Natural killer cell (primary cell): ENCODE results near the gene RBPMS2. TPM values are rescaled to one million over a fixed set of nuclear protein-coding genes. Genes with fewer than 3 reads are reported as not detected.
"Not testable (repeated sequence)": the region's sequence is repeated elsewhere in the genome, so short reads cannot be mapped to it uniquely, and the experiment has no call there.

Source experiments
- ATAC-seq, 3 donors: fragments of 150-1000 bp in 2 of 3; fragments of 200-7000 bp in 1 of 3; cut with Tn5 transposase; 1 replicate in 1 of 3; 2 replicates in 2 of 3; pipeline ENCODE4 v1.10.0; 2021; ENCODE audit warnings: mild to moderate bottlenecking in 2 of 3, moderate library complexity in 2 of 3
- DNase-seq, 2 donors: peaks; one replicate each; pipeline versions ENCODE4 v3.0.0 to v3.0.0-alpha.2; 2013 to 2021; ENCODE audit warnings: mixed read lengths in 1 of 2
- H3K27ac ChIP-seq: one replicate; pipeline ENCODE4 v1.5.1; 2013; ENCODE audit warnings: mild to moderate bottlenecking, low read length
- H3K27me3 ChIP-seq: one replicate; pipeline ENCODE4 v1.6.1; 2013; ENCODE audit warnings: low read length; ENCODE audit not compliant: control insufficient read depth, insufficient read depth
- H3K36me3 ChIP-seq: one replicate; pipeline ENCODE4 v1.6.1; 2013; ENCODE audit warnings: low read length; ENCODE audit not compliant: control insufficient read depth, insufficient read depth
- H3K4me1 ChIP-seq: one replicate; pipeline ENCODE4 v1.6.1; 2013; ENCODE audit warnings: low read length; ENCODE audit not compliant: control insufficient read depth, insufficient read depth
- H3K4me3 ChIP-seq: one replicate; pipeline ENCODE4 v1.5.1; 2013; ENCODE audit warnings: low read length
- H3K9me3 ChIP-seq: one replicate; pipeline ENCODE4 v1.6.1; 2013; ENCODE audit warnings: low read length; ENCODE audit not compliant: control insufficient read depth, insufficient read depth
- H3K27ac Mint-ChIP-seq, 2 donors: one replicate each; pipeline ENCODE4 v1.8.0; 2022; ENCODE audit warnings: mild to moderate bottlenecking in 2 of 2, mixed read lengths in 2 of 2, moderate library complexity in 1 of 2
- H3K27me3 Mint-ChIP-seq, 2 donors: one replicate each; pipeline ENCODE4 v1.8.0; 2022; ENCODE audit warnings: low read depth in 2 of 2, mixed read lengths in 2 of 2
- H3K36me3 Mint-ChIP-seq: one replicate; pipeline ENCODE4 v1.8.0; 2022; ENCODE audit warnings: mixed read lengths
- H3K4me1 Mint-ChIP-seq, 2 donors: one replicate each; pipeline ENCODE4 v1.8.0; 2022; ENCODE audit warnings: mixed read lengths in 2 of 2
- H3K4me3 Mint-ChIP-seq: one replicate; pipeline ENCODE4 v1.8.0; 2022; ENCODE audit warnings: mild to moderate bottlenecking, moderate library complexity, mixed read lengths
- H3K9me3 Mint-ChIP-seq, 2 donors: one replicate each; pipeline ENCODE4 v1.8.0; 2022; ENCODE audit warnings: mixed read lengths in 2 of 2
- WGBS: methylation state at CpG from one replicate; pipeline ENCODE4 v1.1.7; 2013; ENCODE audit warnings: missing lambda C conversion rate; ENCODE audit not compliant: insufficient coverage; 5-methylcytosine and 5-hydroxymethylcytosine counted together
- intact Hi-C: fragments of 100-400 bp; cut with micrococcal nuclease; formaldehyde crosslinking; loops from one replicate; pipeline ENCODE4 v1.14.2; 2022
- total RNA-seq, 4 donors: library from RNA; stranded (reverse); fragments of 120-200 nt in 1 of 4; gene quantifications; one replicate each; pipeline versions ENCODE4 v1.2.3 to v1.2.4, GENCODE V29; 2013 to 2022
- TF ChIP-seq, protein P1 (sequence below): fragments of 200-600 bp; IDR thresholded peaks from one replicate; pipeline ENCODE4 v1.8.0; 2022; ENCODE audit warnings: antibody characterized with exemption

The RBPMS2 gene
- total RNA-seq, 3 donors from 2014 or later (not counting 1 experiment from before 2014, with no cell fraction given): 7.2 to 25.8 (median 14.7) TPM

DNA sequence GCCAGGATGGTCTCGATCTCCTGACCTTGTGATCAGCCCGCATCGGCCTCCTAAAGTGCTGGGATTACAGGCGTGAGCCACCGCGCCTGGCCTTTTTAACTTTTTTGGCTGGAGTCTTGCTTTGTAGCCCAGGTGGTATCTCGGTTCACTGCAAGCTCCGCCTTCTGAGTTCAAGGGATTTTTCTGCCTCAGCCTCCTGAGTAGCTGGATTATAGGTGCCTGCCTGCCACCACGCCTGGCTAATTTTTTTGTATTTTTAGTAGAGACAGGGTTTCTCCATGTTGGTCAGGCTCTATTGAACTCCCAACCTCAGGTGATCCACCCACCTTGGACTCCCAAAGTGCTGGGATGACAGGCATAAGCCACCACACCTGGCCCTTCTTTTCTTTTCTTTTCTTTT is 20.5 kb upstream of the RBPMS2 start:
- intact Hi-C loops: not testable (repeated sequence)

DNA sequence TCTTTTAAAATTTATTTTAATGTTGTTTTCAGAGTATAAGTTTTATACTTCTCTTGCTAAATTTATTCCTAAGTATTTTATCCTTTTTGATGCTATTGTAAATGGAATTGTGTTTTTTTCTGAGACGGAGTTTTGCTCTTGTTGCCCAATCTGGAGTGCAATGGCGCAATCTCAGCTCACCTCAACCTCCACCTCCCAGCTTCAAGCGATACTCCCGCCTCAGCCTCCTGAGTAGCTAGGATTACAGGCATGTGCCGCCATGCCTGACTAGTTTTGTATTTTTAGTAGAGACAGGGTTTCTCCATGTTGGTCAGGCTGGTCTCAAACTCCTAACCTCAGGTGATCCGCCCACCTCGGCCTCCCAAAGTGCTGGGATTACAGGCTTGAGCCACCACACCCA is 19.9 kb upstream of the RBPMS2 start:
- H3K4me1 Mint-ChIP-seq, H3K36me3 Mint-ChIP-seq, H3K4me3 ChIP-seq, ATAC-seq, H3K9me3 ChIP-seq, H3K9me3 Mint-ChIP-seq, intact Hi-C loops, DNase-seq, H3K36me3 ChIP-seq, H3K4me1 ChIP-seq, H3K27ac ChIP-seq, H3K27me3 Mint-ChIP-seq, H3K27me3 ChIP-seq, H3K4me3 Mint-ChIP-seq, H3K27ac Mint-ChIP-seq: not testable (repeated sequence)
- WGBS: 98% methylated on average over 7 of the region's 7 CpGs

More for the DNA sequence above, 20.5 kb upstream of the RBPMS2 start:
- H3K36me3 Mint-ChIP-seq, H3K4me3 ChIP-seq, H3K27me3 Mint-ChIP-seq, DNase-seq, H3K9me3 Mint-ChIP-seq, H3K9me3 ChIP-seq, H3K27ac ChIP-seq, ATAC-seq, H3K4me1 ChIP-seq, H3K27me3 ChIP-seq, H3K36me3 ChIP-seq, H3K4me1 Mint-ChIP-seq, H3K4me3 Mint-ChIP-seq, H3K27ac Mint-ChIP-seq: not testable (repeated sequence)
- WGBS: 92% methylated on average over 9 of the region's 9 CpGs

DNA sequence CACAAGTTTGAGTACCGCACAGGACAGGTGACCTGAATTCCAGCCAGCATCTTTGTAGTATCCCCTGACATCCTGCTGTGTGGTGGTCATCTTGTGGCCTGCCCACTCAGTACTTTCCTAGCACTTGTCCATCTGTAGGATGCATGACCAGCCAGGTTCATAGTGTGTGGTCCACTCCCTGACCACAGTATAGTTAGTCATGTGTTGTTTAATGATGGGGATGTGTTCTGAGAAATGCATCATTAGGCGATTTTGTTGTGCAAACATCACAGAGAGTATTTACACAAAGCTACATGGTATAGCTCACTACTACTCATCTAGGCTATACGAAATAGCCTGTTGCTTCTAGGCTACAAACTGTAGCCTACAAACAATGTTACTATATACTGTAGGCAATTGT is 16.9 kb upstream of the RBPMS2 start:
- H3K27ac ChIP-seq: no peak overlapping the region
- no peaks in the 10 kb centered on the region for H3K36me3 ChIP-seq
- H3K27ac Mint-ChIP-seq: no peak overlapping the region
- DNase-seq: no peak
- no peak overlapping the region for H3K4me3 Mint-ChIP-seq
- 95% methylated on average over 1 of the region's 3 CpGs for WGBS
- no peaks in the 10 kb centered on the region for H3K9me3 Mint-ChIP-seq
- H3K4me3 ChIP-seq: no peak overlapping the region
- intact Hi-C loops: no loop called here
- no peaks in the 10 kb centered on the region for H3K27me3 Mint-ChIP-seq
- TF ChIP-seq, protein P1, sequence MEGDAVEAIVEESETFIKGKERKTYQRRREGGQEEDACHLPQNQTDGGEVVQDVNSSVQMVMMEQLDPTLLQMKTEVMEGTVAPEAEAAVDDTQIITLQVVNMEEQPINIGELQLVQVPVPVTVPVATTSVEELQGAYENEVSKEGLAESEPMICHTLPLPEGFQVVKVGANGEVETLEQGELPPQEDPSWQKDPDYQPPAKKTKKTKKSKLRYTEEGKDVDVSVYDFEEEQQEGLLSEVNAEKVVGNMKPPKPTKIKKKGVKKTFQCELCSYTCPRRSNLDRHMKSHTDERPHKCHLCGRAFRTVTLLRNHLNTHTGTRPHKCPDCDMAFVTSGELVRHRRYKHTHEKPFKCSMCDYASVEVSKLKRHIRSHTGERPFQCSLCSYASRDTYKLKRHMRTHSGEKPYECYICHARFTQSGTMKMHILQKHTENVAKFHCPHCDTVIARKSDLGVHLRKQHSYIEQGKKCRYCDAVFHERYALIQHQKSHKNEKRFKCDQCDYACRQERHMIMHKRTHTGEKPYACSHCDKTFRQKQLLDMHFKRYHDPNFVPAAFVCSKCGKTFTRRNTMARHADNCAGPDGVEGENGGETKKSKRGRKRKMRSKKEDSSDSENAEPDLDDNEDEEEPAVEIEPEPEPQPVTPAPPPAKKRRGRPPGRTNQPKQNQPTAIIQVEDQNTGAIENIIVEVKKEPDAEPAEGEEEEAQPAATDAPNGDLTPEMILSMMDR: no peak
- H3K9me3 ChIP-seq: no peaks in the 10 kb centered on the region
- no peaks in the 10 kb centered on the region for H3K27me3 ChIP-seq
- H3K4me1 ChIP-seq: no peaks in the 10 kb centered on the region
- no peaks in the 10 kb centered on the region for H3K4me1 Mint-ChIP-seq
- ATAC-seq: no peak
- no peaks in the 10 kb centered on the region for H3K36me3 Mint-ChIP-seq

DNA sequence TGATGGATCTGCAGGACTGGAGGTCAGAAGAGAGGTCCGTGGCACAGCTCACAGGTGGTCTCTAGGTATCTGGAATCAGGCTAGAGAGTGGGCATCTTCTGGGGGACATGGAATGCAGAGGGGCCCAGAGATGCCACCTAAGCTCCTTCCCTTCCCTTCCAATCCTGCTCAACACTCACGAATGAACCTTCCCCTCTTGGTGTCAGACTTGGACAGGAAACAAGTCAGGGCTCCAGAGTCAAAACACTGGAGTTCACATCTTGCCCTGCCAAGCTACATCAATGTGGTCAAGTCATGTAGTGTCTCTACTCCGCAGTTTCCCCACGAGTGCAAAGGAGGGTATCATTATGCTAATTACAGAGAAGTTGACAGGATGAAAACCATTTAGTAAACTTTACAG is 16.0 kb upstream of the RBPMS2 start:
- Mint-ChIP-seq H3K4me1 (no peaks in the 10 kb centered on the region), H3K4me3 (no peak overlapping the region), H3K27ac (no peak overlapping the region), H3K36me3 (no peaks in the 10 kb centered on the region), H3K9me3 (no peaks in the 10 kb centered on the region), H3K27me3 (no peaks in the 10 kb centered on the region)
- Histone ChIP-seq H3K4me1 (no peaks in the 10 kb centered on the region), H3K4me3 (no peak overlapping the region), H3K27ac (no peak overlapping the region), H3K27me3 (no peaks in the 10 kb centered on the region), H3K9me3 (no peaks in the 10 kb centered on the region), H3K36me3 (no peaks in the 10 kb centered on the region)
- 40% methylated on average over 4 of the region's 4 CpGs for WGBS
- ATAC-seq (no peak), DNase-seq (no peak)
- TF ChIP-seq, protein P1: no peak
- intact Hi-C loops: no loop called here

DNA sequence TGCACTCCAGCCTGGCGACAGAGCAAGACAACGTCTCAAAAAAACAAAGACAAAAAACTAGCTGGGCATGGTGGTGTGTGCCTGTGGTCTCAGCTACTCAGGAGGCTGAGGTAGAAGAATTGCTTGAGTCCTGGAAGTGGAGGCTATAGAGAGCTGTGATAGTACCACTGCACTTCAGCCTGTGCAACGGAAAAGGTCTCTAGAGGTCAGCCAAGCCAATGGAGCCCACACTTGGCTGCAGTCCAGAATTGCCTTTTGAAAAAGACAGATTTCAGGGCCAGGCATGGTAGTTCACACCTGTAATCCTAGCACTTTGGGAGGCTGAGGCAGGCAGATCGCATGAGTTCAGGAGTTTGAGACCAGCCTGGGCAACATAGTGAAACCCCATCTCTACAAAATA is 8.4 kb upstream of the RBPMS2 start:
- H3K4me1 Mint-ChIP-seq: peaks cover 29 to 46% of the 10 kb centered on the region in 2 donors
- ATAC-seq (no peak), DNase-seq (no peak)
- Histone ChIP-seq H3K4me1 (peaks cover 18% of the 10 kb centered on the region), H3K4me3 (no peak overlapping the region), H3K9me3 (no peaks in the 10 kb centered on the region), H3K27ac (no peak overlapping the region), H3K27me3 (no peaks in the 10 kb centered on the region), H3K36me3 (no peaks in the 10 kb centered on the region)
- TF ChIP-seq, protein P1: no peak
- no peaks in the 10 kb centered on the region for H3K9me3 Mint-ChIP-seq
- peaks cover 0 to 2% of the 10 kb centered on the region in 2 donors for H3K27me3 Mint-ChIP-seq
- WGBS: 97% methylated on average over 4 of the region's 4 CpGs
- no peaks in the 10 kb centered on the region for H3K36me3 Mint-ChIP-seq
- intact Hi-C loops: no loop called here
- H3K27ac Mint-ChIP-seq: no peak overlapping the region
- H3K4me3 Mint-ChIP-seq: no peak overlapping the region
